Transverse colon (tissue), 3 donors: Measurements from ENCODE around the gene SEMA6B.

ENCODE experiments used
- EP300 ChIP-seq: sonication (generic); formaldehyde crosslinking; IDR thresholded peaks from one replicate; pipeline ENCODE4 v1.6.1; 2017; ENCODE audit warnings: antibody characterized with exemption, low read depth
- POLR2A ChIP-seq: fragments of 450-650 bp; IDR thresholded peaks from one replicate; pipeline ENCODE4 v1.6.1; 2016; ENCODE audit warnings: antibody characterized with exemption, mild to moderate bottlenecking, moderate library complexity
- POLR2AphosphoS5 ChIP-seq, 3 donors: sonication (generic); formaldehyde crosslinking; IDR thresholded peaks; one replicate each; pipeline ENCODE4 v1.6.1; 2016; ENCODE audit warnings: antibody characterized with exemption in 3 of 3

DNA sequence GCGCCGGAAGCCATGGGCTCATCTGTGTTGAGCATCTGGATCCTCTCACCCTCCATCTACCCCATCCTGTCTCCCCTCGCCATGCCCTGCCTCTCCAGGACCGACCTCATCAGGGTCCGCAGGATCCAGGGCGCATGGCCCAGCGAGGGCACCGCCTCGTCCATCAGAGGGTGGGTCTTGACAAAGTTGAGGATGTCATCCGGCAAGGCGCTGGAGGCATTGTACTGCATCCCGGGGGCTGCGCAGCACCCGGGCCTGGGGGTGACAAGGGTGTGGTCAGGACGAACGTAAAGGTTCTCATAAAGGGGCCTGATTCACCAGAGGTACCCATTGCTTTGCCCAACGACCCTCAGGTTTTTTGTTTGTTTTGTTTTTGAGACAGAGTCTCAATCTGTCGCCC, 9.5 kb downstream of the SEMA6B start:
- no peak for TF ChIP-seq EP300
- TF ChIP-seq POLR2AphosphoS5 (IDR thresholded peaks at IDR 0.05): no peak
- no peak for TF ChIP-seq POLR2A
